ENCODE results near the gene PIK3R4.
A peak's percentile ranks its signal among the peaks of the same experiment; 100 is the strongest.

Gene PIK3R4

GRCh38 chr3:130741946-130742610, 4.6 kb downstream of the PIK3R4 start:
- DNase-seq (ENCODE audit: low spot score) = no peak

- no peak for DNase-seq (ENCODE audit: low spot score)
These were observed 6.8 kb downstream of the PIK3R4 start for GRCh38 chr3:130739848-130740247.

- DNase-seq (ENCODE audit: low spot score) = no peak
These were observed 8.4 kb downstream of the PIK3R4 start for GRCh38 chr3:130738241-130738640.

- DNase-seq (ENCODE audit: low spot score) = no peak
These were observed 9.0 kb downstream of the PIK3R4 start for GRCh38 chr3:130737622-130738021.

GRCh38 chr3:130733236-130733875, 13.3 kb downstream of the PIK3R4 start:
- DNase-seq (ENCODE audit: low spot score) = no peak

- no peak for DNase-seq (ENCODE audit: low spot score)
These were observed 14.1 kb downstream of the PIK3R4 start for GRCh38 chr3:130732501-130732900.

GRCh38 chr3:130731817-130732216, 14.8 kb downstream of the PIK3R4 start:
- DNase-seq (ENCODE audit: low spot score) = no peak

GRCh38 chr3:130729154-130729553, 17.5 kb downstream of the PIK3R4 start:
- no peak for DNase-seq (ENCODE audit: low spot score)

- DNase-seq (ENCODE audit: low spot score) = no peak
These were observed 18.6 kb downstream of the PIK3R4 start for GRCh38 chr3:130728037-130728436.

- DNase-seq (ENCODE audit: low spot score) = no peak
These were observed 20.9 kb downstream of the PIK3R4 start for GRCh38 chr3:130725746-130726145.

- DNase-seq (ENCODE audit: low spot score) = no peak
These were observed 31.0 kb downstream of the PIK3R4 start for GRCh38 chr3:130715616-130716015.

GRCh38 chr3:130712718-130713423, 33.8 kb downstream of the PIK3R4 start:
- DNase-seq (ENCODE audit: low spot score) = no peak

GRCh38 chr3:130711565-130712324, 34.9 kb downstream of the PIK3R4 start:
- DNase-seq (ENCODE audit: low spot score) = no peak

GRCh38 chr3:130709671-130710070, 37.0 kb downstream of the PIK3R4 start:
- no peak for DNase-seq (ENCODE audit: low spot score)

GRCh38 chr3:130707902-130708601, 38.6 kb downstream of the PIK3R4 start:
- DNase-seq (ENCODE audit: low spot score) = no peak

- DNase-seq (ENCODE audit: low spot score) = no peak
These were observed 41.1 kb downstream of the PIK3R4 start for GRCh38 chr3:130705501-130705900.

- no peak for DNase-seq (ENCODE audit: low spot score)
These were observed 43.6 kb downstream of the PIK3R4 start for GRCh38 chr3:130702985-130703384.

- DNase-seq (ENCODE audit: low spot score) = no peak
These were observed 46.1 kb downstream of the PIK3R4 start for GRCh38 chr3:130700541-130700940.

GRCh38 chr3:130699765-130700164, 46.9 kb downstream of the PIK3R4 start:
- DNase-seq (ENCODE audit: low spot score) = peak; percentile 57

GRCh38 chr3:130693314-130693713, 53.3 kb downstream of the PIK3R4 start:
- no peak for DNase-seq (ENCODE audit: low spot score)

GRCh38 chr3:130692455-130692854, 54.2 kb downstream of the PIK3R4 start:
- DNase-seq (ENCODE audit: low spot score) = peak; percentile 11
